Measurements from ENCODE around the gene EPB41.
A peak's percentile ranks its signal among the peaks of the same experiment; 100 is the strongest.
"Not testable (repeated sequence)": the region's sequence is repeated elsewhere in the genome, so short reads cannot be mapped to it uniquely, and the experiment has no call there.

The EPB41 gene

DNA sequence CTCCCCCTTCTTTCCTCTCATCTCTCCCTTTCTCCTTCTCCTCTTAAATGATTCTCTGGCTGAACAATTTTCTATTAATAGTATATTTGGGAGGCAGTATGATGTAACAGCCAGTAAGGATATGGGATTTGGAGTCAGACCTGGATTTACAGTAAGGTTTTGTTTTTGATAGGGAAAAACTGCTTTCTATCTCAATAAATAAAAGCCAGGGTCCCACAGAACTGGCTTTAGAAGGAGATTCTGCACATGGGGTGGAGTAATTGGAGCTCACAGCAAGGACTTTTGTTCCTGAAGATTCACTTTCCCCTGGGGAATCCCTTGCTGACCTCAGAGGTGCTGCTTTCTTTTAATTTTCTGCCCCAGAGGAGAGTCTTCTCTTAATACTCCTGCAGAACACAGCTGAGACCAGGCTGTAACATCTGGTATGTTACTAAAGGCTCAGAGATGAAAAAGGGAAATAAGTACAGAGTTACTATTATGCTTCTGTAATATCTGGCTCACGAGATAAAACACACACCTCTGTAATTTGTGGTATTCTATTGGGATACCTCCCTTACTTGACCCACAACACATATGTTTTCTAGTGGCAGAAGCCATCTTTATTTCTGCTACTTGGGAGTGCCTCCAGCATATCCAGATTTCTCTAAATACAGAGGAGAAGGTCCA lies 13.4 kb downstream of the EPB41 start:
- no peak for DNase-seq

DNA sequence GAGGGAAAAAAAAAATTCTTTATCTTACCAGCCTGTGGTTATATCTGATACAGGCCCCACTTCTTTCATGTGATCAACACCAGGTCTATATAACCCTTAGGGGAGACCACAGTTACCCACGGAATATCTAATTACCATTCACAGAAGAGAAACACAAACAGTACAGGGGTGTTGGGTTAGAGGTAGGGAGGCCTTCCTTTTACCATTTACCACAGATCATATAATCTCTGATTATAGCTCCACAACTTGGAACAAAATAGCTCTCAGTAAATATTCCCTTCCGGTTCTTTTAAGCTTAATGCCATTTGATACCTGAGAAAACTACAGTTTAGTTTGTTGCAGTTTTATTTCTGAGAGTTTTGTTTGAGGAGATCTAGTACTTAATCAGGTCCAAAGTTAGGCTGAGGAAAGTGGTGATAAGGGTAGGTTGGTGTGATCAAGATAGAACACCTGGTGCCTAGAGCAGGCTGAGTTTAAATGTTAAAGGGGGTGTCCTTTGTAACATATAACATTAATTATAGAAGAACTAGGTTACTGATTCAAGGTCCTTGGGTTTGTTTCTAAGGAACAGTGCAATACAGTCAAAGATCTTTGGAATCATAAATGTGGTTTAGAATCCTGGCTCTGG lies 14.1 kb downstream of the EPB41 start:
- DNase-seq: no peak

GRCh38 chr1:28933277-28933676 lies 18.9 kb downstream of the EPB41 start:
- no peak for DNase-seq

DNA sequence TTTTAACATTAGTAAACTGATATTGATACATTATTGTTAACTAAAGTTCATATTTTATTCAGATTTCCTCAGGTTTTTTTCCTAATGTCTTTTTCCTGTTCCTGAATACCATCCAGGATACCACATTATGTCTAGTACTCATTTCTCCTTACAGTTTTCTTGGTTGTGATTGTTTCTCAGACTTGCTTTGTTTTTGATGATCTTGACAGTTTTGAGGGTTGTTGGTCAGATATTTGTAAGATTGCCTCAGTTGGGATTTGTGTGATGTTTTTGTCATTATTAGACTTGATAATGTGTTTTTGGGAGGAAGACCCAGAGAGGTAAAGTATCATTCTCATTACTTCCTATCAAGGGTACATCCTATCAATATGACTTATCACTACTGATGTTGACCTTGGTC lies 19.5 kb downstream of the EPB41 start:
- DNase-seq: no peak

- no peak for DNase-seq
Measured at GRCh38 chr1:28934676-28935075, 20.3 kb downstream of the EPB41 start.

DNA sequence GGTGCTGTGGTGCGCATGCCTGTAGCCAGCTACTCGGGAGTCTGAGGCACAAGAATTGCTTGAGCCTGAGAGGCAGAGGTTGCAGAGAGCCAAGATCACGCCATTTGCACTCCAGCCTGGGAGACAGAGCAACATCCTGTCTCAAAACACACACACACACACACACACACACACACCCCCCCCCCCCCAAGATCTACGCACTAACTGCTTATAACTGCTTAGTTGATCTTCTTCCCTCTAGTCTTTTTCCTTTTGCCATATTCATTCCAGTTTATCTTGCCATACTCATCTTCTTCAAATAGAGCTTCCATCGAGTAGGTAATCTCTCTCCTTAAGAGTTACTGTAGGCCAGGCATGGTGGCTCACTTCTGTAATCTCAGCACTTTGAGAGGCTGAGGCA lies 20.9 kb downstream of the EPB41 start:
- no peak for DNase-seq

DNA sequence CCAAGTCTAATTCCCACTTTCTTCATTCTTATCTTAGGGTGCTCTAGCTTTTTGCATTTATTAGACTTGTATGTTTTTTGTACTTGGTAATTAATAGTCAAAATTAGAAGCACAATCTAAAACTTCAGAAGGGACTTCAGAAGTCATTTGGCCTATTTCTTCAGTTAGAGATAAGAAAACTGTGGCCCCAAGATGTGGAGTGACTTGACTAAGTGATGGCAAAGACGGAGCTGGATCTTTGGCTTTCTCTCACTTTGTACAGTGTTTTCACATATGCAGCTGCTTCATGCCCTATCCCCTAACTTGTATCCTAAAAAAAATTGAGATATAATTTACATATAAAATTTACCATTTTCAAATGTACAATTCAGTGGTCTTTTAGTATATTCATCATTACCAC lies 21.7 kb downstream of the EPB41 start:
- DNase-seq: no peak

DNA sequence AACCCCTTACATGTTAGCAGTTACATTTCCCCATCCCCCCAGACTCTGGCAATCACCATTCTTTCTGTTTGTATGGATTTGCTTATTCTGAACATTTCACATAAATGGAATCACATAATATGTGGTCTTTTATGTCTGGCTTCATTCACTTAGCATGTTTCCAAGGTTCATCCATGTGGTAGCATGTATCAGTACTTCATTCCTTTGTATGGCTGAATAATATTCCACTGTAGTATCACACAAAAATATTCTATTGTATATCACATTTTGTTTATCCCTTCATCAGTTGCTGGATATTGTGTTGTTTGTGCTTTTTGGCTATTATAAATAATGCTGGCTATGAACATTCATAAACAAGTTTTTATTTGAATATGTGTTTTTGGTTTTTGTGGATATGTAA lies 22.2 kb downstream of the EPB41 start:
- DNase-seq: no peak

- not testable (repeated sequence) for DNase-seq
Measured at GRCh38 chr1:28943581-28943980, 29.2 kb downstream of the EPB41 start.

DNA sequence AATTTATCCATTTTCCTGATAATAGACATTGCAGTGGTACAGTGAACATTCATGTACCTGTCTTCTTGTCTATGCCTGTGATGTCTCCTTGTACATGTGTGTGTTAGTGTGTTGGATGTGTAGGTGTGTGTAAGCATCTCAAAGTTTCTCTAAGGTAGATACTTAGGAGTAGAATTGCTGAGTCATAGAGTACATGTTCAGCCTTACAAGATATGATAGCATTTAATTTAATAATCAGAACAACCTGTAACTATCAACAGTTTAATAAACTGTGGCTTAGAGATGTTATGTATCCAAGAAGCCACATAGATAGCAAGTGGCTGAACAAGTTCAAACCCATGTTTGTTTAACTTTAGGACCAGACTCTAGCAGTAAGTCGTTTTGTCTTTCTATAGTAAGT lies 35.6 kb downstream of the EPB41 start:
- DNase-seq: no peak

DNA sequence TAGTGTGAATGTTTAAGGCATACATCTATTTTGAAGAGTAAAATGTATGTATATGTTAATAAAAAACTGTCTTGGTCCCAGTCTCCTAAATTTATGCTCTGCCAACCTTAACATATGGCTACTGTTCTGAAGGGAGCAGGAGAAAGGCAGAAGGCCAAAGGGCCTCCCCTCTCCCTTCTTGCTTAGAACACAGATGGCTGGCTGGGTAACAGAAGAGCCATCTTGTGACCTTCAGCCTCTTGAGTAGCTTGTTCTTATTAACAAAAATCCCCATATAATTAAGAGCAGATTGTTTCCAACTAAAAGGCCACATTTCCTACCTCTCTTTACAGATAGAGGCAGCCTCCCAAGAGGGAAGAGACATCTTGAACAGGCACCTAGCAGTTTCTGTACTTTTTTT lies 36.1 kb downstream of the EPB41 start:
- no peak for DNase-seq

DNA sequence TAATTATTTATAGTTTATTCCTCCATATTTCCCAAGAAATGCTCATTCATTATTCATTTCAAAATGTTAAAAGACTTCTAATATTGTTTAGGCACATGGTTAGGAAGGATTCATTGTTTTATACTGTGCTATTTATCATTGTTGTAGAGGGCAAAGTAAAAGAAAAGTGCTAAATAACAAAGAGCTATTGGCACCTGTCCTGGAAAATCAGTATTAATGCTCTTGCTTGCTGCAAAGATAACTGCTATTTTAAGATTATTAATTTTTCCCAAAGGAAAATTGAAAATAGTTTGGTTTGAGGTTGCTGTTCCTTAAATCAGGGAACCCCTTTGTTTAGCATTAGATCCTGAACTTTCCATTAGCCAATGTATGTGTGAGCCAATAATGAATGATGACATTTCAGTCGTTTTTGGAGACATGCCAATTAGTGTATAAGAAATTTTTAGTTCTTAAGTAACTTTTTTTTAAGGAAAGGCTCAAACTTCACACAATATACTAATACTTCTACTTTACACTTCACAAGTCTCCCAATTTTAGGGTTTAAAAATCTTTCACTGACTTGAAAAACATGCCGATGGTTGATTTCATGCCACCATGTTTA lies 39.9 kb downstream of the EPB41 start:
- no peak for DNase-seq

- peak; percentile 24 for DNase-seq
Measured at GRCh38 chr1:28956038-28956464, 41.7 kb downstream of the EPB41 start.

- DNase-seq: peak; percentile 64
Measured at GRCh38 chr1:28962114-28962831, 47.9 kb downstream of the EPB41 start.

DNA sequence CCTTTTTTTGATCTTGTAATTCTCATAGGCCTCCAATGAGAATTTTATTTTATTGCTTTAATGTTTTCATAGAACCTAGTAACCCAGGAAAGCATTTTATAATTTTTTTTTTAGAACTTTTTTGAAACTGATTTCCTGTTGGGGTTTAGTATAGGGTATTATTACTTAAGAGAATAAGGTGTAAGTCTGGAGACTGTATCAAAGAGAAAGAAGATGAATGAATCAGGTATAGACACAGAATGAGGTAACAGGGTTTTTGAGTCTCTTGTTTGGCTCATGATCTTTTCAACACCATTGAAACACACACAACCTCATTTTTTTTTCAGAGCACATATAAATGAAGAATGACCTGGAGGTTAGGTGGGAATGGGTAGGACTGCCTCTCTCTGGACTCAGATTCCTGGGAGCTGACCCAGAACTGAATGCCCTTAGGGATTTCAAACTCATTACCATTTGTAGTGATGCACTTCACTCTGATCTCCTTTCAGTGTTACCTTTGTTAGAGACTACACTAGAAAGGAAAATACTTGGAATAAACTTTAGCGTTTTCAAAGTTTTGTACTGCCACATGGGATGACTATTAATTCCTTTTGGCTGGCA lies 51.0 kb downstream of the EPB41 start:
- no peak for DNase-seq

DNA sequence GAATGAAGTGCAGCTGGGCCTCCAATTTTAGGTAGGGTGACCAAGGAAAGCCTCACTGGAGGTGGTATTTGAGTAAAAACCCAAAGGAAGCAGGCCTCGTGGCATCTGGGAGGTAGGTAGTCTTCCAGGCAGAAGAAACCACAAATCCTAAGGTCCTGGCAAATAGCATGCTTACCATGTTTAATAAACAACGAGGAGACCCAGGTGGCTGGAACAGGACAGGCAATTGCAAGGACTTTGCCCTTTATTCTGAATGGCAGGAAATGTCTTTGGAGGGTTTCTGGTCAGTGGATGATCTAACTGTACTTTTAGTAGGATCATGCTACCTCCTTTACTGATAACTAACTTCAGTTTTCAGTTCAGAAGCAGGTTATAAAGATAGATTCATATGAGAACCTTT lies 52.2 kb downstream of the EPB41 start:
- no peak for DNase-seq

DNA sequence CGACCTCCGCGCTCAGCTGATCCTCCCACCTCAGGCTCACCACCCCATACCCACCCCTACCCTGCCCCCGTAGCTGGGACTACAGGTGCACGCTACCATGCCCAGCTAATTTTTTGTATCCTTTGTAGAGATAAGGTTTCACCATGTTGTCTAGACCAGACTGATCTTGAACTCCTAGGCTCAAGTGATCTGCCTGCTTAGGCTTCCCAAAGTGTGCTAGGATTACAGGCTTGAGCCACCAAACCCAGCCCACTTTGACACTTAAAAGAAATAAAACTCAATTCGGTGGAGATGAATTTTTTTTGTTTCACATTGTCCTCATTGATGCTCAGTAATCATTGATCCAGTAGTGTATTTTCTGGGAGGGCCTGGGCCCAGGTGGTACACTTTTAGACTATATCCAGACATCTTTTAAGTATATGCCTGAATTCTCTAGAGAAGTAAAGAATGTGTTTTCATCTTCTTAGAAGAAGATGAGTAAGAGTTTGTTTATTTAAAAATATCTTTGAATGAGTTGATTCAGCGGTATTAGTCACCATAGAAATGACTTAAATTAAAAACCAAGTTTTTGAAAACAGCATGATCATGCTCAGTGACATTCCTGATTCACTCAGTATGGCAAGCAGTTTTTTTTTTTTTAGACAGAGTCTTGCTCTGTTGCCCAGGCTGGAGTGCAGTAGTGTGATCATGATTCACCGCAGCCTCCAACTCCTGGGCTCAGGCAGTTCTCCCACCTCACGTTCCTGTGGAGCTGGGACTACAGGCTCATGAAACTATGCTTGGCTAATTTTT lies 57.8 kb downstream of the EPB41 start:
- DNase-seq: peak; percentile 19

- DNase-seq: no peak
Measured at GRCh38 chr1:28973596-28974421, 59.4 kb downstream of the EPB41 start.

DNA sequence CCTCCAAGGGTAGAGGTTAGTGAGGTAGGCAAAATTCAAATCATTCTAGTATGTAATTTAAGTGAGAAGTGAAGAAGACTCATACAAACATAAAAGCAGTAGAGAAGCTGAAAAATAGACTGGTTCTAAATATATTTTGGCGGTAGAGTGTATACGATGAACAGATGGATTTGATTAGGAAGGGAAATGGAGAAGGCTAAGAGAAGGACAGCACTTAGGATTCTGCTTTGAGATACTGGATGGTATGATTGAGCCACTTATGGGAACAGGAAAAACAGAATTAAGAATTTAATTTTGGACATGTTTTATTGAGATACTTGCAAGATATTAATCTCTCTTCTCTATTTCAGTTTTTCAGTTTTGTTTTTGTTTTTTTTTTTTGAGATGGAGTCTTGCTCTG lies 60.1 kb downstream of the EPB41 start:
- no peak for DNase-seq

DNA sequence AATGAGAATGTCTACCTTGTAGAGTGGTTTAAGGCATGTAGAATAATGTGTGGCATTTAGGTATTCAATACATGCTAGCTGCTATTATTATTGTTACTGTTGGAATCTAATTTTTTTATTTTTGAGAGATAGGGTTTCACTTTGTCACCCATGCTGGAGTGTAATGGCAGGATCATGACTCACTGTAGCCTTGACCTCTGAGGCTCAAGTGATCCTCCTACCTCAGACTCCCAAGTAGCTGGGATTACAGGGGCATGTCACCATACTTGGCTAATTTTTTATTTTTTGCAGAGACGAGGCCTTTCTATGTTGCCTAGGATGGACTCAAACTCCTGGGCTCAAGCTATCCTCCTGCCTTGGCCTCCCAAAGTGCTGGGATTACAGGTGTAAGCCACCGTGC lies 61.9 kb downstream of the EPB41 start:
- DNase-seq: no peak

- no peak for DNase-seq
Measured at GRCh38 chr1:28981210-28981609, 66.8 kb downstream of the EPB41 start.

- no peak for DNase-seq
Measured at GRCh38 chr1:28982198-28982597, 67.8 kb downstream of the EPB41 start.
